NCI-H82 (cell line): Measurements from ENCODE around the gene MBOAT1.

Source experiments
- DNase-seq: peaks from one replicate; lab custom pipeline; 2025; lab: John Stamatoyannopoulos, UW

Gene MBOAT1

DNA sequence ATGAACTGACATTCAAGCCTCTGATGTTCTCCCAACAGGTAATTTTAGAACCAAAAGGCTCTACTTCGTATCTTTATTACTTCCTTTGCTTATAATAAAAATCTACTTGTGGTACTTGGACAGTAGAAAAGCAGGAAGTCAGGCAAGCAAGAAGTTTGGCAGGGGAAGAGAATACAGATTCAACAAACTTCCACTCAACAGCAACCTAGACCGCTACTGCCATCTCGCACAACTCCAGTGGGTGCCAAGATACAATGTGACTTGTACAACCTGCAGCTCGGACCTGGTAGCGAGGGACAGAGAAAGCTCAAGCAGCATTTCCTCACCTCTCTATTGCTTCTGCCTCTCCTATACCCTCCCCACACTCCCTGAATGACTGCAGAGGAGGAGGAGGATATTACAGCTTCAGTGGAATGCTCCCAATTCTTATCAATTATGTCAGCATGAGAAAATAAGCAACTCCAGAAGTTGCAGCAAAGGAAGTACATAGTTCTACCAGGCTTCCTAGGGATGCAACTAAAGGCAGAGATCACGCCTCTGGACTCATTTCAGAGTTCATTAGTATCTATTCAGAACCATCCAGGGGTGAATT lies 76.5 kb downstream of the MBOAT1 start:
- no peak for DNase-seq

DNA sequence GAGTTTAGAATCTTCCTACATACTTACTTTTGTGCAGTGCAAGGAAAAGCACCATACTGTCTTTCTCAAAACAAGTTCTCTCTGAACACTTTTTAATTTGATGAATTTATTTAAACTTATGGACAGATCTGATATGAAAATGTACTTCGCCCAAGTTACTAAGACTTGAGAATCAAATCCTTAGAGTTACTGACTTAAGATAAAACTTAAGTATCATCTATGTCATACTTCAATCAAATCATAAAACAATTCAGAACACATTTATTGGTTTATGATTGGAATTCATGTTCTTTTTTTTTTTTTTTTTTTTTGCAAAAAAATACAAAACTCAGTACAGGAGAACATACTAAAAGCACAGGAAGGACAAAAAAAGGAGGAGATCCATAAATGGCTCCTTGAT lies 77.7 kb downstream of the MBOAT1 start:
- DNase-seq: no peak

DNA sequence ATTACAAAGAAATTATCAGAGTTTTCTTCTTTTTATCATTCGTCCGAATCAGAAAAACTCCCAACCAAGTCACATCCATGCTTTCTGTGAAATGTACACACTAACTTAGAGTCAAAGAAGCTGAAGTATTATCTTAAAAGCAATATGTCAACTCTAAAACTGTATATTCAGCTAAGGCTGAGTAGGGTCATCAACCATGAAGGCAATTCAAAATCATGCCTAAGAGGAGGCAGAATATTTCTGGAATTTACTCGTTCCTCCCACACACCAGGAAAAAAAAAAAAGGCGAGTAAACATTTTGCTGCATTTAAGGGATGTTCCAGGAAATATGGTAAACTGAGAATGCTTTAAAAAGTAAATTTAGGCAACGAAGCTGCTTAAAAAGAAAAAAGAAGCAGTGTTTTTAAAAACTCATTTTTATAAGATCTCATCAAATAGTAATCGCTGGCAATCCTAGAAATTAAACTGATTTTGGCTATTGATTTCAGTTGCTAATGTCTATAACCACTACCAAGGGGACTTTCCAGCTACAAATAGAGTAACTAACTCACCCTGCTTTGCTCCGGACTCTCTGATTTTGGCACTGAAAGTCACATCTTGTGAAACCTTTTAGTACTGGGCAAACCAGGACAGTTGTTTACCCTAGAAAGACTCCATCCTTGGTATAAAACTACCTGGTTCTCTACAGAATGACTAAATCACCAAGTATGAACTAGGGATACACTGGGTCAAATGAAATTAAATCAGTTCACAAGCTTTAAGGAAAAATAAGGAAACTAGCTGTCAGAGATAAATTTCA lies 82.8 kb downstream of the MBOAT1 start:
- no peak for DNase-seq

DNA sequence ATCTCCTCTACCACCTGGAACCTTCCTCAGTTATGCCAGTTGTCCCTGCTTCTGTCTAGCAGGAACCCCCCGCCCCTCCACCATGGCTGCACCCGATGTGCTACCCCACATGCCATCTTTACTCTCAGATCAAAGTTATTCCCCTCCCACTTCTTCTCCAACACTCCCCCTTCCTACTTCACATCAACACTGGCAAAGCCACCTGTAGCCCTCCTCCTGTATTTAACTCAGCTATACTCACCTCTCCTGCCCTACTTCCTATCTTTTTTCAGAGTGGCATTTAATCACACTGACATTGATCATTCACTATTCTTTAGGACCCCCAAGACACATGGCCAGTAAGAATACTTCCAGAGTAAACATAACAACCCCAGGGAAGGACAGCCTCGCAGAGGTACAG lies 84.3 kb downstream of the MBOAT1 start:
- no peak for DNase-seq

DNA sequence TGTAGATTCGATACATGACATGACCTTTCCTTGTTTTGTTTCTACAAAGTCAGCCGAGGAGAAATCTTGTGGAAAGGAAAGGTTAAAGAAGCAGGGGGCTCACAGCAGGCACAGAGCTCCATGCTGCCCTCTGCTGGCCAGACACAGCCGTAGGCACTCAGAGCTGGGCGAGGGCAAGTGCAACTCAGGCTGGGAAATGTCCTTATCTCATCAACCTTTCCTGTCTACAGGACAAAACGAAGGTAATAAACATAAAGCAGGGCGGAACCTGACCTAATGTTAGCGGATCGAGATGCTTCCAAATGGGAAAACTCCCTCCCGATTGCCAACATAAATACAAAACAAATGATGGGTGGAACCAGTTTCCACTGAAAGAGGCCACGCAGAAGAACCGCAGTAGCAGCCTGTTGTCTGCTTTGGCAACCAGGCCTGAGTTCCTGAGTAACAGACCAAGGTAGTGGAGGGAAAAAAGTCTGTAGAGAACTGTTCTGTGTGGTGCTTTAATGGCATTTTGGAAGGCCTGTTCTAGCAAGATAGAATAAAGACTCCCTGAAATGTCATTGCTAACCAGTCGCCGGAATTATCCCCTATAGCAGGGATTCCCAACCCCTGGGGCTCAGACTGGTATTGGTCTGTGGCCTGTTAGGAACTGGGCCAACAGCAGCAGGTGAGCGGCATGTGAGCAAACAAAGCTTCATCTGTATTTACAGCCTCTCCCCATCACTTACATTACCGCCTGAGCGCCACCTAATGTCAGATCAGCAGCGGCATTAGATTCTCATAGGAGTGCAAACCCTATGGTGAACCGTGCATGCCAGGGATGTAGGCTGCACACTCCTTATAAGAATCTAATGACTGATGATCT lies 85.2 kb downstream of the MBOAT1 start:
- DNase-seq: peak; percentile 91

DNA sequence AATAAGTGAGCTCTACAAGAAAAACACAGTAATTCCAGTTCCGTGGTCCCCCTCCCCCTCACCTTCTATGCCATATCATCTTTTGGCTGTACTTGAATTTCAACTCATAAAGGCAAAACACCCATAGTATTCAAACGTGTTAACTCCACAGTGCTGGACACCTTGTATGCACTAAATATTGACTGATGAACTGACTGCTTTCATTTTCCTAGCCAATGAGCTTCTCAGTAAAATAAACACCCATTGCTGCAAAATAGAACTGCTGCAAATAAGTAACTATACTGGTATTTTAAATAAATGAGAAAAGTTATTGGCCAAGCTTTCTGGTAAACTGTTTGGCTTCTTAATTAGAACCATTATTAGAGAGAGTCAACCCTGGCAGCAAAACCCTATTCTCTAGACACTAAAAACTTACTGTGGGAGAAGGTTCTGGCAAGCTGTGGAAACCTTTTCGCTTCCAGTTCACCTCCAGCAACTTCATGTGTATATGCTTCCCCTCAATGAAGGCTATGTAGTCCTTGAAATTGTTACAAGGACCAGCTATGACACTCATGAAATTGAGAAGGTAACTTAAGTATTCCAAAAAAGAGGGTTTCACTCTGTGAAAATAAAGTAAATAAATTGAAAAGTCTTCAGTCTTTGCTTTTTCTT lies 86.0 kb downstream of the MBOAT1 start:
- DNase-seq: no peak

DNA sequence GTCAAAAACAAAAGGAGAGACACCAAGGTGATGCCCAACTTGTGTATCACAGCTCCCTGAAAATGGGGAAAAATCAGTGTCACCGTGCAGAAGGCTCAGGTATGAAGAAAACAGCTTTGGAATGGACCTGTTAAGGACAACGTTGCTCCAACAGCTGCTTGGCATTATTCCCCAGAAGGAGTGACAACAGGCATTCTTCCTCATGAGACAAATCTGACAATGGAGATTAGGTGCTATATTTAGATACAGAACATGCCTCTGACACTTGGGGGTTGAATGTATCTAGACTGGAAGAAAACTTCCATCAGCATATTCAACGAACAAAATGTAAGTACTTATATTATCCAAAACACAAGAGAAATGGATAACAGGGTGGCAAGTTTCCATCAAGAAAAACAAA lies 87.7 kb downstream of the MBOAT1 start:
- DNase-seq: peak; percentile 20

DNA sequence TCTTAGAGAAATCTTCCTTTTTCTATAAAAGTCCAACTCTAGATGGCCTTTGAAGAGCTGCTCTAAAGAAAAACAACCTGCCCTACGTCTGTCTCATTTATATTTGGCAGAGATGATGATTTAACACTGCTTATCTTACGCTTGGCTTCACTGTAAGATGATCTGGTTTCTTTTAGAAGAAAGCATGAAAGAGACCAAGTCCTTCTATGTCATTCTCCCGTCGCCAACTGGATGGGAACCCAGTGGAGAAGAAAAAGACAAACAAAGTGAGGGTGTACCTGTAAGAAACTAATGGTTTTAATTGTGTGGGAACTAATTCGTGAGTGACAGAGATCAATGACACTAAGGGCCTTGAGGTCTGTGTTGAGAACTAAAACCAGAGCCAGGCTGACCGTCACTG lies 92.8 kb downstream of the MBOAT1 start:
- DNase-seq: no peak

DNA sequence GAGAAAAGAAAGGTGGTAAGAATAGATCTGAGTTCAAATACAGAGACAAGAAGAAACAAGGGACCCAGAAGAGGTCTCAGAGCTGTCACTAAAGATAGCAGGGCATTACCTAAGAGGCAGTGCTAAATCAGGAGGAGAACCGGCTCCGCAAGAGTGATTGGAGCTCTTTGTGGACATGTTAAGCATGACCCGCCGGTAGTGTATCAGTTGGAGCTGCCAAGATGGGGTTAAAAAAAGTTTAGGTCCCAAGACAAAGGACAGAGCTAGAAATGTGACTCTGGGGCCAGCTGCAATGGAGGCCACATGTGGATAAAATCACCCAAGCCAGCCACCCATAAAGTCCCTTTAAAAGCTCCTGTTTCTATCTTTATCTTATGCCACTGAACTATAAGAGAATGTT lies 93.4 kb downstream of the MBOAT1 start:
- DNase-seq: no peak

DNA sequence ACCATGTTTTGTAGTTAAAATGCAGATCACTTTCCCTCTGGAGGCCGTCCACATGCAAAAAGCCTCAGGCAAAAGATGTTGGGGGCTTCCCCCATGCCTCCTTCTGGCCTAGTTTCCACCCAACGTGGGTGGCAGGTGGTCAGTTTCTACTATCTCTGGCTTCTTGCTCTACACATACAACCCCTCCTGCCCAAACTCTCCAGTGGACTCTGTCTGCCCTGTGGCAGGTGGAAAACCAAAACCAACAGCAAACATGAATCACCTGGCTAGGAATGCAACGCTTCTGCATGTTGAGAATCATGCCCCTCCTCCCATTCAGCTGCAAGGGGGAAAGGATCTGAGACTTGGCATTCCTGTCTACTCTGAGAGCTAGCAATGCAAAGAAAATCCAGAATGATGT lies 94.8 kb downstream of the MBOAT1 start:
- DNase-seq: no peak

DNA sequence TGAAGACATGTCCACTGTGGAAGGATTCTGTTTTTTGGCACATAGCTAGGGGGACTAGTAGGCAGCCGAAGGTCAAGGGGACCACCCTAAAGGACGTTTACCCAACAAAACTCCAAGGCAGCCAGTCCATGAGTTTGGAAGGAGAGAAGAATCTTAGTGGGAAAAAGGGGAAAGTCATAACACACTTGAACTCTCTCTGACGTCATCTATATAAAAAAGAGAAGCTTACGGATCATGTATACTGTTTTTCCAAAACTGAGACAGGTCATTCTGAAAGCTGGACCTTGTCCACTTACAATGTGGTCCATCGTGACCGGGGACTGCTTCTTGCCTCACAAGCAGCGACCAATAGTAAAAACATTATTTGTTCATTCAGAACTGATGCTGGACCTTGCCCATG lies 95.5 kb downstream of the MBOAT1 start:
- no peak for DNase-seq

DNA sequence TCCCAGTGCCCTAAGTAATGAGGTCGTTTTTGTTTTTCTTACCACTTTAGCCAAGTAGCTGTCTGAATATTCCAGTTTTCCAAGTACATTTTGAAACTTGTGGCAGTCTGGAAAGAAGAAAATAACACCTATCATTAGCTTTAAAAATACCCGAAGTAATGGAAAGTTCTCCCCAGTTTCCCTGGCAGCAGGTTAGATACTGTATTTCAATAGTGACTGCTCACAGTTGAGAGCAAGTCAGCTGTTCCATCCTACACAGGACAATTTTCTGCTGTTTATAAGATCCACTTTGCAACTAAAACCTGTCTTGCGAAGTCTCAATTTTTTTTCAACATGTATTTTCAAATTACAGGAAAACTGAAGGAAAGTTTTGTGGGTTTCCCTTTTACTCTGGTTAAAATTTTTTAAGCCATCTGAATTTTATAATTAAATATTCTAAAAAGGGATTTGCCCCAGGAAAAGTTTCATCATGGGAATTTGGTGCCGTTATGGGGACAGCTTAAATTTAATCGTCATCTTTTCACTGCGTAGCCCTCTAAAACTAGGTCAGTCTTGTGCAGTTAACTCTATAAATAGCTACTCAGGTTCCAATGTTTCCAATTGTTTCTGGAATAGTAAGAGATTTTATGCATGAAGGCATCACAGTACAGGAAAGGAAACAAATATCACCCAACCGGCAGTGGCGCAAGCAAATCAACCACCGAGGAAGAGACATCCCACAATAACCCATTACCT lies 96.9 kb downstream of the MBOAT1 start:
- no peak for DNase-seq

DNA sequence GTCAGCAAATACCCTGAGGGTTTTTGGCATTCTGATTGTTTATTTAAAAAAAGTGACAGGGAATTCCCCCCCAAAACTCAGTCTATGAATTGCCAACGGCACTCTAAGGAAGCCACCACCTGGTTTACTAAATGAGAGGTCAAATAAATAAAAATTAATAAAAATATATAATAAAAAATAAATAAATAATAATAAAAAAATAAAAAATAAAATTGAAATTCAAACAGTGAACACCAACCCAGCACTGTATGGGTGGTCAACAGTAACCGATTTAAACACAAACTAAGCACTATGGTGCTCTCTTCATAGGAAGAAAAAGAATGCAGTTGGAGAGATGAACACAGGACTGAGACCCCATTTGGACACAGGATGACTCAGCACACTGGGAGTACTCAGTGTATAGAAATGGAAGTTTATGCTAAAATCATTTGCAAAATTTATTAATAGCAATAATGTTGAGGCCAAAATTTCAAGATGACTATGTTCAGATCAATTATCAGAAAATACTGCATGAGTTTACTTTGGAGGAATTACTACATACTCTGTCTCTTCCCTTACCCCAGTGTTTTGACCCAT lies 98.5 kb downstream of the MBOAT1 start:
- DNase-seq: no peak

DNA sequence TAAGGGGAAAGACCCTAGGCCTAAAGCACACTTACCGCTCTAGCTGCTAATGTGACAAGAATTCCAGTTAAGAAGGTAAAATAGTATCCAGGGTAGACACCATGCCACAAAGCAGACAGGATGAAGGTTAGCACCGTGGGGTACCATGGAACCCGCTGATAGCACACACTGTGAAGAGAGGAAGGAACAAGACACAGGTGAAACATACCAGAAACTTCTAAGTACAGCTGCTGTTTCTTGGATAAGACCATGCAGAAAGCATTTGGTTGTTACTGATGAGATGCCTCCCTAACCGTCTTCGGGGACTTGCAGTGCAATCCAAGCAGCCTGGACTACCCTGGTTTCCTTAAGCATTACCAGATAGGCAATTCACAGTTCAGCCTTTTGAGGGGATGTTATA lies 99.4 kb downstream of the MBOAT1 start:
- no peak for DNase-seq

DNA sequence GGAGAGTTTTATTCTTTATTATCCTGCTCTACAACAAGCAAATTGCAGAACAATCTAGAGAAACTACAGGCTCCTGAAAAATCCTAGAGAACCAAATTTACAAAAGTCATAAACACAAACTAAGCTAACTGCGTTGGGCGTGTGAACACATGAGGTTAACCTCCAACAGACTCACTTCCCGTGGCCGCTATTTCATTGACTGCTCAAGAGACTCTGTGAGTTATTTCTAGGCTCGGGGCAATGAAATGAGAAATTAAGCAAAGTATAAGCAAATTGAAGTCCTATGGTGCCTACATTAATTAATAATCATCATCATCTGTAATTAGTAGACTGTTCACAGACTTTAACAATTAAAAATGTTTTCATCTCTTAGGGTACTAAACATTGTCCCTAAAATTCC lies 100.0 kb downstream of the MBOAT1 start:
- DNase-seq: no peak

DNA sequence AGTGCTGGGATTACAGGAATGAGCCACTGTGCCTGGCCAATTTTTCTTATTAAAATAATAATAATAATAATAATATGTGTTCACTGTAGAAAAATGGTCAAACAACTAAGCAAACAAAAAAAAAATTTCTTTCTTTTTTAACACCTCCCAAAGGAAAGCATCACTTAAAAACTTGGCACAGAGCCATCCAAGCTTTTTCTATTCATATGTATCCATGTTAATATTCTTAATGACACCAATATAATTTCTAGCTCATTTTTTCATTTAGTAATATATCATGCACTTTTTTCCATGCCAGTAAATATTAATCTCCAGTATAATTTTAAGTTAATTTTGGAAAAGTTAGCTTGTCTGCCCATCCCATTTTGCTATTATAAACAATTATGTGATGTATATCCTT lies 101.8 kb downstream of the MBOAT1 start:
- DNase-seq: no peak

DNA sequence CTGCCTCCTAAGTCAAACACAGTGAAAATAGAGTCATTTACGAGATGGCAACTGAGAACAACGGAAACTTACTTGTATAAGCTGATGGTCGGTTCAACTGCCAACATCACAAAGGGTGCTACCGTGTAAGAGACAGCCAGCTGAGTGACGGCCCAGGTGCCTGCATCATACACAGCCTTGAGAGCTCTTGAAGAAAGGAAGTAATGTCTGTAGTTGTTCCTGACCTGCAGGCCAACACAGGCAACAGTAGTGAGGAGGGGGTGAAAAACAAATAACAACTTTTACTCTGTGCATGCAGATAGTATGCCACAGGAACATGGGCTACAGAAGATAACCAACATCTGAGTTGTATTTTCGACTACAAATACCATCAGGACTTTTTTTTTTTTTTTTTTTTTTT lies 102.7 kb downstream of the MBOAT1 start:
- no peak for DNase-seq

DNA sequence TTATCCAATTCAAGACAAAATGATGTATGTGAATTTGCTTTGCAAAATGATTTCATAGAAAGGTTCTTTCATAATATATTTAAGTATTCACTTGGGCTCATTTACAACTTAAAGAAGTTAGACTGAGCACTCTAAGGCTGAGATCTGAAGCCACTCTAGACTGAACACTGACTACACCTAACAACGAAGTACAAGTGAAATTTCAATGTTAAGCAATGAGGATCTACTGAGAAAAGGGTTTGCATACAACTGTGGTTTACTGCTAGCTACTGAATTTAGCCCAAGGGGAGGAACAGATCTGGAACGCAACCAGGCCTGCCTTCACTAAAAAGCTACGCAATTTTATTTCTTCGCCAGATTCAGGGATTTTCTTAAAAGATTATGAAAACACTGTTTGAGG lies 106.4 kb downstream of the MBOAT1 start:
- DNase-seq: no peak

DNA sequence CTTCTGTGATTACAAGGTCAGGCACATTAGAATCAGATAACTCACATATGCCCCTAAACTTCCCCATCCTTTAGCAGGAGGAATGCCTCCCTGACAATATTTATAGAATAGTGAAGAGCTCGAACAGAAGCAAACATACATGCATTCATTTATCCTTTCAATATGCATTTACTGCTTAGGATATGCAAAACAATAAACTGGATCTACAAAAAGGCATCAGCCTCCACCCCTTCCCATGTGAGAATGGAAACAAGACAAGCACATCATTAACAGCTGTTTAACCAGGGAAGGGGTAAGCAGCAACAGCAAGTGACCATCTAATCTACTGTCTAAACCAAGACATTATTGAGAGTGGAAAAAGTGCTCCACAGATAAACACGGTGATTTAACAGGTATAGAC lies 107.6 kb downstream of the MBOAT1 start:
- DNase-seq: no peak

DNA sequence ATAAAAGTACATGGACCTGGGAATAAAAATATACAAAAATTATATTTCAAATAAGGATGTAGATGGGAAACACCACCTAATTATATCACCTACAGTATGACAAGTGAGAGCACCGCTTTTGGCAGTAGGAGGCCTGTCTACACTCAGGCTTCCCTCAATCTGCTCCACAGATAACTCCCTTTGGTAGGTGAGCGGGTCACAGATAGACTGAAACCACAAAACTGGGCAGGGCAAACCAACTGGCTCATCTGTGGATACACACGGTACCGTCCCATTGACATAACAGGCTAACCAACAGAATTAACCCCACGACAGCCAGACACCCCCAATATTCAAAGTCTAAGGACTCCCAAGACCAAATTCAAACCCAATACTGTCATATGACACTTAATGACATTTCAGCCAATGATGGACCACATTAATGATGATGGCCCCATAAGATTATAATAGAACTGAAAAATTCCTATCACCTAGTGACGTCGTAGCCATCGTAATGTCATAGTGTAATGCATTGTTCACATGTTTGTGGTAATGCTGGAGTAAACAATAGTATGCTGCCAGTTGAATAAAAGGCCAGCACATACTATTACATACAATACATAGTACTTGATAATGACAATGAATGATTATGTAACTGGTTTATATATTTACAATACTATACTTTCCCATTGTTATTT lies 109.7 kb downstream of the MBOAT1 start:
- DNase-seq: no peak

DNA sequence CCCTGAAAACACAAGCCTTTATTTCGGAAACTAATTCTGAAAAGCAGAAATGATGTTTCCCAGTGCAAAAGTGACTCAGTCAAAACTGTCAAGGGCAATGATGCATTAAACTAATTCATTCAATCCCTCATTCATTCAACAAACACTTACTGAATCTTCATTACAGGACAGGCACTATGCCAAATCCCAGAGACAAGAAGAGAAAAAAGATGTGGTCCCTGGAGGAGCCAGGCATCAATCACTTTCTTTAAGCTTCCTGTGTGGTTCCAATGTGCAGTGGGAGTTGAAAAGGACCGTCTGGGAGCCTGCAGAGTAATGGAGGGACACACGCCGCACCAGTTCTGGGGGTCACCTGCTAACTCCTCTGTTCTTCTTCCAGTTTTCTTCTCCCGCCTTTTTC lies 113.1 kb downstream of the MBOAT1 start:
- DNase-seq: no peak
